H9 (cell line): ENCODE measurements around the gene CBS. TPM values are rescaled to one million over a fixed set of nuclear protein-coding genes. Genes with fewer than 3 reads are reported as not detected.
"Not testable (repeated sequence)": the region's sequence is repeated elsewhere in the genome, so short reads cannot be mapped to it uniquely, and the experiment has no call there.

Experiments
- DNase-seq: peaks from one replicate; pipeline ENCODE4 v3.0.0-alpha.2; 2017
- H2AFZ ChIP-seq: one replicate; pipeline ENCODE4 v1.6.1; 2013; ENCODE audit warnings: mild to moderate bottlenecking, low read length, control low read depth, moderate library complexity
- H2AK5ac ChIP-seq: 2 replicates; pipeline ENCODE4 v1.6.1; 2013; ENCODE audit warnings: low read length, control low read depth, mixed read lengths; ENCODE audit not compliant: insufficient read length
- H2BK120ac ChIP-seq: one replicate; pipeline ENCODE4 v1.6.1; 2013; ENCODE audit warnings: low read depth, mild to moderate bottlenecking, low read length, control low read depth, inconsistent platforms; ENCODE audit not compliant: poor library complexity, severe bottlenecking
- H2BK12ac ChIP-seq: 2 replicates; pipeline ENCODE4 v1.6.1; 2013; ENCODE audit warnings: low read length, control low read depth, mixed read lengths, low read depth; ENCODE audit not compliant: insufficient read length
- H2BK15ac ChIP-seq: 2 replicates; pipeline ENCODE4 v1.6.1; 2013; ENCODE audit warnings: low read depth, low read length, control low read depth
- H2BK20ac ChIP-seq: one replicate; pipeline ENCODE4 v1.6.1; 2013; ENCODE audit warnings: low read depth, mild to moderate bottlenecking, low read length, control low read depth, inconsistent platforms; ENCODE audit not compliant: poor library complexity, severe bottlenecking
- H2BK5ac ChIP-seq: 2 replicates; pipeline ENCODE4 v1.6.1; 2013; ENCODE audit warnings: low read length, control low read depth, mixed read lengths; ENCODE audit not compliant: insufficient read length
- H3K14ac ChIP-seq: 2 replicates; pipeline ENCODE4 v1.6.1; 2013; ENCODE audit warnings: low read length, control low read depth; ENCODE audit not compliant: insufficient read depth
- H3K18ac ChIP-seq: 2 replicates; pipeline ENCODE4 v1.6.1; 2013; ENCODE audit warnings: low read depth, mild to moderate bottlenecking, mixed read lengths, low read length, control low read depth; ENCODE audit not compliant: insufficient read length
- H3K23ac ChIP-seq: 2 replicates; pipeline ENCODE4 v1.6.1; 2013; ENCODE audit warnings: low read length, control low read depth, mixed read lengths, low read depth; ENCODE audit not compliant: insufficient read length
- H3K23me2 ChIP-seq: 2 replicates; pipeline ENCODE4 v1.6.1; 2013; ENCODE audit warnings: low read depth, mild to moderate bottlenecking, mixed read lengths, low read length, control low read depth; ENCODE audit not compliant: insufficient read length, poor library complexity, severe bottlenecking
- H3K27ac ChIP-seq: 2 replicates; pipeline ENCODE4 v1.5.1; 2013; ENCODE audit warnings: low read length, control low read depth, mixed read lengths, low read depth; ENCODE audit not compliant: insufficient read length
- H3K27me3 ChIP-seq: 2 replicates; pipeline ENCODE4 v1.6.1; 2013; ENCODE audit warnings: low read length, control low read depth, inconsistent platforms; ENCODE audit not compliant: insufficient read depth
- H3K4ac ChIP-seq: 2 replicates; pipeline ENCODE4 v1.6.1; 2013; ENCODE audit warnings: low read depth, mild to moderate bottlenecking, control low read depth, inconsistent platforms, low read length, moderate library complexity
- H3K4me1 ChIP-seq: 2 replicates; pipeline ENCODE4 v1.6.1; 2013; ENCODE audit warnings: low read length, control low read depth, inconsistent platforms; ENCODE audit not compliant: insufficient read depth
- H3K4me2 ChIP-seq: 2 replicates; pipeline ENCODE4 v1.6.1; 2013; ENCODE audit warnings: low read length, control low read depth, mixed read lengths; ENCODE audit not compliant: insufficient read length, insufficient read depth
- H3K56ac ChIP-seq: 2 replicates; pipeline ENCODE4 v1.6.1; 2013; ENCODE audit warnings: low read depth, mild to moderate bottlenecking, mixed read lengths, low read length, control low read depth; ENCODE audit not compliant: insufficient read length
- H3K79me1 ChIP-seq: 2 replicates; pipeline ENCODE4 v1.6.1; 2013; ENCODE audit warnings: low read depth, mild to moderate bottlenecking, moderate library complexity, low read length, control low read depth, inconsistent platforms; ENCODE audit not compliant: insufficient read depth, poor library complexity, severe bottlenecking
- H3K79me2 ChIP-seq: 2 replicates; pipeline ENCODE4 v1.6.1; 2013; ENCODE audit warnings: low read length, control low read depth, inconsistent platforms; ENCODE audit not compliant: insufficient read depth
- H3K9ac ChIP-seq: 2 replicates; pipeline ENCODE4 v1.6.1; 2013; ENCODE audit warnings: low read length, control low read depth, mixed read lengths; ENCODE audit not compliant: insufficient read length; ENCODE audit errors: extremely low read depth
- H3K9me3 ChIP-seq: one replicate; pipeline ENCODE4 v1.6.1; 2013; ENCODE audit warnings: low read depth, low read length, inconsistent platforms; ENCODE audit not compliant: control insufficient read depth
- H3T11ph ChIP-seq: one replicate; pipeline ENCODE4 v1.6.1; 2013; ENCODE audit warnings: mild to moderate bottlenecking, low read length, control low read depth, inconsistent platforms
- H4K20me1 ChIP-seq: one replicate; pipeline ENCODE4 v1.6.1; 2013; ENCODE audit not compliant: control insufficient read depth, insufficient read length, insufficient read depth
- H4K5ac ChIP-seq: 2 replicates; pipeline ENCODE4 v1.6.1; 2013; ENCODE audit warnings: low read depth, mild to moderate bottlenecking, mixed read lengths, low read length, control low read depth; ENCODE audit not compliant: insufficient read length
- H4K8ac ChIP-seq: replicated peaks from 2 replicates; pipeline ENCODE4 v1.6.1; 2013; ENCODE audit warnings: low read length, control low read depth, mixed read lengths, low read depth; ENCODE audit not compliant: insufficient read length
- H4K91ac ChIP-seq: 2 replicates; pipeline ENCODE4 v1.6.1; 2013; ENCODE audit warnings: low read depth, mild to moderate bottlenecking, moderate library complexity, mixed read lengths, low read length, control low read depth; ENCODE audit not compliant: insufficient read length
- H3K27ac Mint-ChIP-seq, 3 experiments: 2 replicates in 2 of 3; 3 replicates in 1 of 3; pipeline ENCODE4 v1.8.0; 2020 to 2021; ENCODE audit warnings: mixed read lengths in 3 of 3, mild to moderate bottlenecking in 1 of 3, moderate library complexity in 1 of 3
- H3K27me3 Mint-ChIP-seq: 2 replicates; pipeline ENCODE4 v1.8.0; 2021; ENCODE audit warnings: low read depth, mild to moderate bottlenecking, moderate library complexity, mixed read lengths
- H3K36me3 Mint-ChIP-seq, 3 experiments: 2 replicates in 2 of 3; 3 replicates in 1 of 3; pipeline ENCODE4 v1.8.0; 2020 to 2021; ENCODE audit warnings: low read depth in 3 of 3, mixed read lengths in 3 of 3; ENCODE audit not compliant: insufficient read depth in 1 of 3
- H3K4me1 Mint-ChIP-seq, 2 experiments: 2 replicates each; pipeline ENCODE4 v1.8.0; 2020; ENCODE audit warnings: mixed read lengths in 2 of 2
- H3K4me3 Mint-ChIP-seq, 2 experiments: 2 replicates in 1 of 2; 3 replicates in 1 of 2; pipeline ENCODE4 v1.8.0; 2020 to 2021; ENCODE audit warnings: mild to moderate bottlenecking in 2 of 2, mixed read lengths in 2 of 2, moderate library complexity in 1 of 2
- H3K9me3 Mint-ChIP-seq, 2 experiments: 2 replicates in 1 of 2; 3 replicates in 1 of 2; pipeline ENCODE4 v1.8.0; 2020; ENCODE audit warnings: mild to moderate bottlenecking in 2 of 2, mixed read lengths in 2 of 2, moderate library complexity in 1 of 2
- WGBS: extraction: QIAGEN DNeasy Blood & Tissue Kit; methylation state at CpG from one replicate; pipeline ENCODE4 v1.1.7; 2013; ENCODE audit warnings: missing lambda C conversion rate, low lambda C conversion rate, mixed read lengths; ENCODE audit not compliant: insufficient read length; ENCODE audit errors: extremely low coverage; 5-methylcytosine and 5-hydroxymethylcytosine counted together
- total RNA-seq: library from RNA; stranded (reverse); gene quantifications from 2 replicates; pipeline ENCODE4 v1.2.1, GENCODE V29; 2021

Gene CBS
- total RNA-seq, 1 experiment from 2014 or later: 350 TPM

DNA sequence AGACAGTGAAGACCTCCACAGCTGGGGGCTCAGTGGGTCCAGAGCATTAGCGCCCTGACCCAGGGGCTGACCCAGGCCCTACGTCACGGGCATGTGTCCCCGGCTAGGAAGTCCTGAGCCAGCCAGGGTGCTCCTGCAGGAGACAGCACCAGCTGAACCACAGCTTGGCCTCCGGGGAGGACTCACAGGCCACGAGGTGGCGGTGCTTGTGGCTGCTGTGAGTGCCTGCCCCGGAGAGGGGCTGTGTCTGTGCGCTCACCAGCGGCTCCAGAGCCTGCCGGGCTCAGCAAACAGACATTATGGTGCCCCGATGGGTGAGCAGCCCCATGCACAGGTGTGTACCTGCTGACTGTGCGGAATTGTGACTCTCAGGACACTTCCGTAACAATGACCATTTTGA is 31.1 kb downstream of the CBS start:
- H2BK15ac ChIP-seq, H2BK5ac ChIP-seq, H3K27ac Mint-ChIP-seq, H3K79me1 ChIP-seq, DNase-seq, H2BK120ac ChIP-seq, H3K27me3 Mint-ChIP-seq, H3K4me3 Mint-ChIP-seq, H3K27me3 ChIP-seq, H2AK5ac ChIP-seq, H3K23ac ChIP-seq, H2AFZ ChIP-seq, H3T11ph ChIP-seq, H3K79me2 ChIP-seq, H3K4me1 Mint-ChIP-seq, H3K36me3 Mint-ChIP-seq, H3K27ac ChIP-seq, H3K4me2 ChIP-seq, H3K9me3 Mint-ChIP-seq, H3K4ac ChIP-seq, H4K20me1 ChIP-seq, H4K8ac ChIP-seq, H4K5ac ChIP-seq, H3K56ac ChIP-seq, H3K18ac ChIP-seq, H3K4me1 ChIP-seq, H2BK12ac ChIP-seq, H3K23me2 ChIP-seq, H3K9me3 ChIP-seq, H4K91ac ChIP-seq, H3K9ac ChIP-seq, H2BK20ac ChIP-seq, H3K14ac ChIP-seq: not testable (repeated sequence)
- WGBS: no CpG with 5 or more reads among the region's 14 CpGs

DNA sequence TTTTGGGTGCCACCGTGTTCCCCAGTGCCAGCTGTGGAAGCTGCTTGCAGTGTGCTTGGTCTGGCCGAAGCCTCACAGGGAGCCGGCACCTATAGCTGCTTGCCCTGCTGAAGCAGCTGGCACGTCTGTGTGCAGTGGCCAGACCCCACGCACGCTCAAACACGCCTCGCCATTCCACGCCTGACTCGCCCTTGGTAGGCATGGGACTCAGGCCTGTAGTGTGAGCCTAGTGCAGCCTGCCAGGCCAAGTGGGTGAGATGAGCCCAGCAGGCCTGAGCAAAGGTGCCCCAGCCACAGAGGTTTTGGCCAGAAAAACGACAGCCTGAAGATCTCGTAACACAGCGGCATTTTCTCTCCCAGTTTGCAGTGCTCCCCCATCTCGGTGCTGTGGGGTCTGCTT is 32.3 kb downstream of the CBS start:
- H3K23me2 ChIP-seq, H4K91ac ChIP-seq, H3K18ac ChIP-seq, H4K20me1 ChIP-seq, H3K4me2 ChIP-seq, H4K5ac ChIP-seq, H2BK20ac ChIP-seq, DNase-seq, H2BK5ac ChIP-seq, H3K4me1 Mint-ChIP-seq, H2AK5ac ChIP-seq, H2BK120ac ChIP-seq, H3K4me1 ChIP-seq, H3K4me3 Mint-ChIP-seq, H2BK12ac ChIP-seq, H3K79me1 ChIP-seq, H4K8ac ChIP-seq, H3K27me3 ChIP-seq, H3K27me3 Mint-ChIP-seq, H3K36me3 Mint-ChIP-seq, H3K9ac ChIP-seq, H3K14ac ChIP-seq, H3K27ac ChIP-seq, H3T11ph ChIP-seq, H3K27ac Mint-ChIP-seq, H2BK15ac ChIP-seq, H3K4ac ChIP-seq, H3K9me3 Mint-ChIP-seq, H2AFZ ChIP-seq, H3K9me3 ChIP-seq, H3K56ac ChIP-seq, H3K79me2 ChIP-seq, H3K23ac ChIP-seq: not testable (repeated sequence)
- no CpG with 5 or more reads among the region's 14 CpGs for WGBS
